ENCODE data around the gene USP5.
"Not testable (repeated sequence)": the region's sequence is repeated elsewhere in the genome, so short reads cannot be mapped to it uniquely, and the experiment has no call there.

GRCh38 chr12:6886206-6886999 is 34.5 kb downstream of the USP5 start:
- not testable (repeated sequence) for TF ChIP-seq CTCF, EP300 (IDR thresholded peaks at IDR 0.05)

Data from upper lobe of left lung (tissue), 4 donors.